Uterus (tissue), 2 donors: Measurements from ENCODE around the gene GPAT2.
"Not testable (repeated sequence)": the region's sequence is repeated elsewhere in the genome, so short reads cannot be mapped to it uniquely, and the experiment has no call there.

Source experiments
- POLR2A ChIP-seq, 2 donors: fragments of 450-650 bp; IDR thresholded peaks; one replicate each; pipeline ENCODE4 v1.6.1; 2016; ENCODE audit warnings: antibody characterized with exemption in 2 of 2, mild to moderate bottlenecking in 1 of 2, moderate library complexity in 1 of 2
- TF ChIP-seq, protein P1 (sequence below), 4 experiments: fragments of 200-600 bp in 2 of 4; fragments of 450-650 bp in 2 of 4; sonication (generic) in 2 of 4; IDR thresholded peaks; one replicate each; pipeline ENCODE4 v1.5.1; 2016 to 2019; ENCODE audit warnings: antibody characterized with exemption in 4 of 4, mild to moderate bottlenecking in 2 of 4, moderate library complexity in 1 of 4

GRCh38 chr2:96067902-96068581 lies 33.3 kb upstream of the GPAT2 start:
- TF ChIP-seq, protein P1, sequence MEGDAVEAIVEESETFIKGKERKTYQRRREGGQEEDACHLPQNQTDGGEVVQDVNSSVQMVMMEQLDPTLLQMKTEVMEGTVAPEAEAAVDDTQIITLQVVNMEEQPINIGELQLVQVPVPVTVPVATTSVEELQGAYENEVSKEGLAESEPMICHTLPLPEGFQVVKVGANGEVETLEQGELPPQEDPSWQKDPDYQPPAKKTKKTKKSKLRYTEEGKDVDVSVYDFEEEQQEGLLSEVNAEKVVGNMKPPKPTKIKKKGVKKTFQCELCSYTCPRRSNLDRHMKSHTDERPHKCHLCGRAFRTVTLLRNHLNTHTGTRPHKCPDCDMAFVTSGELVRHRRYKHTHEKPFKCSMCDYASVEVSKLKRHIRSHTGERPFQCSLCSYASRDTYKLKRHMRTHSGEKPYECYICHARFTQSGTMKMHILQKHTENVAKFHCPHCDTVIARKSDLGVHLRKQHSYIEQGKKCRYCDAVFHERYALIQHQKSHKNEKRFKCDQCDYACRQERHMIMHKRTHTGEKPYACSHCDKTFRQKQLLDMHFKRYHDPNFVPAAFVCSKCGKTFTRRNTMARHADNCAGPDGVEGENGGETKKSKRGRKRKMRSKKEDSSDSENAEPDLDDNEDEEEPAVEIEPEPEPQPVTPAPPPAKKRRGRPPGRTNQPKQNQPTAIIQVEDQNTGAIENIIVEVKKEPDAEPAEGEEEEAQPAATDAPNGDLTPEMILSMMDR (IDR thresholded peaks at IDR 0.05): not testable (repeated sequence)
- not testable (repeated sequence) for TF ChIP-seq POLR2A (IDR thresholded peaks at IDR 0.05)
